Heart left ventricle (tissue), 13 donors: ENCODE results near the gene BRD1.

ENCODE experiments used
- CTCF ChIP-seq, 12 donors: fragments of 200-600 bp; sonication (generic) in 4 of 12; IDR thresholded peaks; one replicate each; pipeline versions ENCODE4 v1.5.0 to v1.8.0; 2018 to 2022; ENCODE audit warnings: antibody characterized with exemption in 12 of 12, mild to moderate bottlenecking in 5 of 12
- POLR2A ChIP-seq, 2 donors: fragments of 450-650 bp; IDR thresholded peaks; one replicate each; pipeline ENCODE4 v1.6.1; 2017; ENCODE audit warnings: antibody characterized with exemption in 2 of 2, mild to moderate bottlenecking in 2 of 2, moderate library complexity in 2 of 2
- donor health status: ischemic (EF 13 %, LVEDD 7.1; RV severe dilation, severe dysfunction).
- donor health status: DM: no; HTN: yes; CAD: no.
- donor health status: DM: no; HTN: no; CAD: no.
- donor health status: ischemic (EF 25% LVEDD 6.9; RV normal size, moderate dysfunction).
- donor health status: ischemic (EF 25% LVEDD 5.7; RV mildly dilated, moderate dysfunction).
- donor health status: ischemic (EF 35%, LVEDD 5.7; RV mildly dilated, moderate dysfunction).
- donor health status: nonischemic (EF 11% LVEDD 7.7; RV severe dilation, severe dysfunction).
- donor health status: DM: yes; HTN: yes; CAD: no.
- donor health status: PGD.
- donor health status: ischemic (EF 29% LVEDD 5.4; RV normal size, mild dysfunction).
- donor health status: nonischemic (EF 23%, LVEDD 6.1; RV moderate dilation, normal function).

- TF ChIP-seq CTCF (IDR thresholded peaks at IDR 0.05) (no peak), POLR2A (IDR thresholded peaks at IDR 0.05) (no peak)
Measured at GRCh38 chr22:49825436-49825835, 2.2 kb downstream of the BRD1 start.
